ENCODE measurements around the gene SLC7A5.

SLC7A5 gene

DNA sequence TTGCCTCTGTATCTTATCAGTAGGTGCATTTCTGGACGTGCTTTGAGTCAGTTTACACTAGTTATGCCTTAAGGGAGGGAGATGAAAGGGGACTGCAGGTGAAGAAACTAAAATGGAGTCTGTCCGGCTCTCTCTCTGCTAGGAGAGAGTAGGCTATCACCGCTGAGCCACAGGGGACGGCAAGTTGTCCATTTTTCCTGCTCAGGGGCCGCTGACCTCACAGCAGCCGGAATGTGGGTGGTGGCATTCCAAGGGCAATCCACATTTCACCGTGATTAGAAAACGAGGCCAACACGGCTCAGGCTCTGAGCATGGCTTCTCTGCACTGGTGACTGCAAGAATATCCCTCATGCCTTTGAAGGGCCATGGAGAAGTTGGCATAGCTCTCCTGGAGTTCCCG, 84.5 kb downstream of the SLC7A5 start:
- POLR2A ChIA-PET = no interaction called here

DNA sequence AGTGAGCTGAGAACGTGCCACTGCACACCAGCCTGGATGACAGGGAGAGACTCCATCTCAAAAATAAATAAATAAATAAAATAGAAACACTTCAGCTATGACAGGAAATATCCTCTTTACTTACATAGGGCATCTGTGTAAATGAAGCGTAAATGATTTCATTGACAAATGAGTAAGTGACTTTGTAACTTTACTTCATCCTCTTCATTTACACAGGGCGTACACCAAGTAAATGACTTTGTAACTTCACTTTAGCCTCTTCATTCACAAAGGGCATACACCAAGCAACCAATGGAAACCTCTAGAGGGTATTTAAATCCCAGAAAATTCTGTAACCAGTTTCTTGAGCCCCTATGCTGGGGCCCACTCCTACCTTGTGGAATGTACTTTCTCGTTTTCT, 87.3 kb downstream of the SLC7A5 start:
- H3K36me3 ChIP-seq (ENCODE audit: control insufficient read depth in 2 of 2, insufficient read depth in 1 of 2, low read length in 2 of 2) = no peaks in the 10 kb centered on the region
- ChIA-PET POLR2A (interaction anchor here (0.9 to 3.7 kb wide), 2 partner anchors 9 to 89 kb away, joined by 3 to 55 read pairs; partner anchors contain the start of gene SLC7A5), CTCF (interaction anchor here (0.7 to 5.2 kb wide), 3 partner anchors 9 to 88 kb away, joined by 5 to 173 read pairs (median 52); partner anchors contain the start of gene SLC7A5)
- H3K4me3 ChIP-seq (ENCODE audit: low read depth, low read length) = no peak overlapping the region
- H3K27ac ChIP-seq (ENCODE audit: extremely low read depth, low read depth, low read length) = no peak overlapping the region
- H3K9me3 ChIP-seq (ENCODE audit: control insufficient read depth, insufficient read depth, low read depth, low read length) = no peaks in the 10 kb centered on the region
- H3K4me1 ChIP-seq (ENCODE audit: control insufficient read depth, insufficient read depth, low read length) = no peaks in the 10 kb centered on the region
- TF ChIP-seq ZNF140 (tag by site-specific recombination; IDR thresholded peaks at IDR 0.05) (no peak), ZNF791 (tag by site-specific recombination; IDR thresholded peaks at IDR 0.05) (no peak), RBAK (tag by site-specific recombination; IDR thresholded peaks at IDR 0.05) (no peak), GLI2 (tag by site-specific recombination; IDR thresholded peaks at IDR 0.05; ENCODE audit: borderline replicate concordance, low read depth) (no peak), ZEB2 (tag by site-specific recombination; IDR thresholded peaks at IDR 0.05) (no peak), ZNF169 (tag by site-specific recombination; IDR thresholded peaks at IDR 0.05) (no peak), ZNF416 (tag by site-specific recombination; IDR thresholded peaks at IDR 0.05) (no peak), HOXD13 (CRISPR knock-in tag; IDR thresholded peaks at IDR 0.05; ENCODE audit: borderline replicate concordance) (no peak)
- TF ChIP-seq, protein P1, sequence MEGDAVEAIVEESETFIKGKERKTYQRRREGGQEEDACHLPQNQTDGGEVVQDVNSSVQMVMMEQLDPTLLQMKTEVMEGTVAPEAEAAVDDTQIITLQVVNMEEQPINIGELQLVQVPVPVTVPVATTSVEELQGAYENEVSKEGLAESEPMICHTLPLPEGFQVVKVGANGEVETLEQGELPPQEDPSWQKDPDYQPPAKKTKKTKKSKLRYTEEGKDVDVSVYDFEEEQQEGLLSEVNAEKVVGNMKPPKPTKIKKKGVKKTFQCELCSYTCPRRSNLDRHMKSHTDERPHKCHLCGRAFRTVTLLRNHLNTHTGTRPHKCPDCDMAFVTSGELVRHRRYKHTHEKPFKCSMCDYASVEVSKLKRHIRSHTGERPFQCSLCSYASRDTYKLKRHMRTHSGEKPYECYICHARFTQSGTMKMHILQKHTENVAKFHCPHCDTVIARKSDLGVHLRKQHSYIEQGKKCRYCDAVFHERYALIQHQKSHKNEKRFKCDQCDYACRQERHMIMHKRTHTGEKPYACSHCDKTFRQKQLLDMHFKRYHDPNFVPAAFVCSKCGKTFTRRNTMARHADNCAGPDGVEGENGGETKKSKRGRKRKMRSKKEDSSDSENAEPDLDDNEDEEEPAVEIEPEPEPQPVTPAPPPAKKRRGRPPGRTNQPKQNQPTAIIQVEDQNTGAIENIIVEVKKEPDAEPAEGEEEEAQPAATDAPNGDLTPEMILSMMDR (tag by site-specific recombination; IDR thresholded peaks at IDR 0.05) = no peak

More for the DNA sequence above, 84.5 kb downstream of the SLC7A5 start:
- CTCF ChIA-PET = interaction anchor here (0.7 kb wide), 1 partner anchor 115 kb away, joined by 3 read pairs; no protein-coding TSS in a partner anchor
- Histone ChIP-seq H3K4me1 (ENCODE audit: control insufficient read depth, insufficient read depth, low read length) (no peaks in the 10 kb centered on the region), H3K4me3 (ENCODE audit: low read depth, low read length) (no peak overlapping the region), H3K27ac (ENCODE audit: extremely low read depth, low read depth, low read length) (no peak overlapping the region), H3K36me3 (ENCODE audit: control insufficient read depth in 2 of 2, insufficient read depth in 1 of 2, low read length in 2 of 2) (no peaks in the 10 kb centered on the region), H3K9me3 (ENCODE audit: control insufficient read depth, insufficient read depth, low read depth, low read length) (no peaks in the 10 kb centered on the region)
- TF ChIP-seq ZNF585B (tag by site-specific recombination; IDR thresholded peaks at IDR 0.05) = no peak
- no peak for TF ChIP-seq ZNF561 (tag by site-specific recombination; IDR thresholded peaks at IDR 0.05; ENCODE audit: borderline replicate concordance)
- TF ChIP-seq, protein P2, sequence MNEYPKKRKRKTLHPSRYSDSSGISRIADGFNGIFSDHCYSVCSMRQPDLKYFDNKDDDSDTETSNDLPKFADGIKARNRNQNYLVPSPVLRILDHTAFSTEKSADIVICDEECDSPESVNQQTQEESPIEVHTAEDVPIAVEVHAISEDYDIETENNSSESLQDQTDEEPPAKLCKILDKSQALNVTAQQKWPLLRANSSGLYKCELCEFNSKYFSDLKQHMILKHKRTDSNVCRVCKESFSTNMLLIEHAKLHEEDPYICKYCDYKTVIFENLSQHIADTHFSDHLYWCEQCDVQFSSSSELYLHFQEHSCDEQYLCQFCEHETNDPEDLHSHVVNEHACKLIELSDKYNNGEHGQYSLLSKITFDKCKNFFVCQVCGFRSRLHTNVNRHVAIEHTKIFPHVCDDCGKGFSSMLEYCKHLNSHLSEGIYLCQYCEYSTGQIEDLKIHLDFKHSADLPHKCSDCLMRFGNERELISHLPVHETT (tag by site-specific recombination; IDR thresholded peaks at IDR 0.05) = no peak
- TF ChIP-seq ZNF2 (tag by site-specific recombination; IDR thresholded peaks at IDR 0.05) = no peak
- TF ChIP-seq BCL11A (tag by site-specific recombination; IDR thresholded peaks at IDR 0.05; ENCODE audit: low read depth) = no peak
- TF ChIP-seq, protein P3, sequence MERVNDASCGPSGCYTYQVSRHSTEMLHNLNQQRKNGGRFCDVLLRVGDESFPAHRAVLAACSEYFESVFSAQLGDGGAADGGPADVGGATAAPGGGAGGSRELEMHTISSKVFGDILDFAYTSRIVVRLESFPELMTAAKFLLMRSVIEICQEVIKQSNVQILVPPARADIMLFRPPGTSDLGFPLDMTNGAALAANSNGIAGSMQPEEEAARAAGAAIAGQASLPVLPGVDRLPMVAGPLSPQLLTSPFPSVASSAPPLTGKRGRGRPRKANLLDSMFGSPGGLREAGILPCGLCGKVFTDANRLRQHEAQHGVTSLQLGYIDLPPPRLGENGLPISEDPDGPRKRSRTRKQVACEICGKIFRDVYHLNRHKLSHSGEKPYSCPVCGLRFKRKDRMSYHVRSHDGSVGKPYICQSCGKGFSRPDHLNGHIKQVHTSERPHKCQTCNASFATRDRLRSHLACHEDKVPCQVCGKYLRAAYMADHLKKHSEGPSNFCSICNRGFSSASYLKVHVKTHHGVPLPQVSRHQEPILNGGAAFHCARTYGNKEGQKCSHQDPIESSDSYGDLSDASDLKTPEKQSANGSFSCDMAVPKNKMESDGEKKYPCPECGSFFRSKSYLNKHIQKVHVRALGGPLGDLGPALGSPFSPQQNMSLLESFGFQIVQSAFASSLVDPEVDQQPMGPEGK (tag by site-specific recombination; IDR thresholded peaks at IDR 0.05) = no peak
- no peak for TF ChIP-seq ZSCAN5A (tag by site-specific recombination; IDR thresholded peaks at IDR 0.05)
- TF ChIP-seq, protein P4, sequence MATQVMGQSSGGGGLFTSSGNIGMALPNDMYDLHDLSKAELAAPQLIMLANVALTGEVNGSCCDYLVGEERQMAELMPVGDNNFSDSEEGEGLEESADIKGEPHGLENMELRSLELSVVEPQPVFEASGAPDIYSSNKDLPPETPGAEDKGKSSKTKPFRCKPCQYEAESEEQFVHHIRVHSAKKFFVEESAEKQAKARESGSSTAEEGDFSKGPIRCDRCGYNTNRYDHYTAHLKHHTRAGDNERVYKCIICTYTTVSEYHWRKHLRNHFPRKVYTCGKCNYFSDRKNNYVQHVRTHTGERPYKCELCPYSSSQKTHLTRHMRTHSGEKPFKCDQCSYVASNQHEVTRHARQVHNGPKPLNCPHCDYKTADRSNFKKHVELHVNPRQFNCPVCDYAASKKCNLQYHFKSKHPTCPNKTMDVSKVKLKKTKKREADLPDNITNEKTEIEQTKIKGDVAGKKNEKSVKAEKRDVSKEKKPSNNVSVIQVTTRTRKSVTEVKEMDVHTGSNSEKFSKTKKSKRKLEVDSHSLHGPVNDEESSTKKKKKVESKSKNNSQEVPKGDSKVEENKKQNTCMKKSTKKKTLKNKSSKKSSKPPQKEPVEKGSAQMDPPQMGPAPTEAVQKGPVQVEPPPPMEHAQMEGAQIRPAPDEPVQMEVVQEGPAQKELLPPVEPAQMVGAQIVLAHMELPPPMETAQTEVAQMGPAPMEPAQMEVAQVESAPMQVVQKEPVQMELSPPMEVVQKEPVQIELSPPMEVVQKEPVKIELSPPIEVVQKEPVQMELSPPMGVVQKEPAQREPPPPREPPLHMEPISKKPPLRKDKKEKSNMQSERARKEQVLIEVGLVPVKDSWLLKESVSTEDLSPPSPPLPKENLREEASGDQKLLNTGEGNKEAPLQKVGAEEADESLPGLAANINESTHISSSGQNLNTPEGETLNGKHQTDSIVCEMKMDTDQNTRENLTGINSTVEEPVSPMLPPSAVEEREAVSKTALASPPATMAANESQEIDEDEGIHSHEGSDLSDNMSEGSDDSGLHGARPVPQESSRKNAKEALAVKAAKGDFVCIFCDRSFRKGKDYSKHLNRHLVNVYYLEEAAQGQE (tag by site-specific recombination; IDR thresholded peaks at IDR 0.05) = no peak
- TF ChIP-seq ZNF843 (tag by site-specific recombination; IDR thresholded peaks at IDR 0.05) = no peak
- no peak for TF ChIP-seq KLF7 (tag by site-specific recombination; IDR thresholded peaks at IDR 0.05; ENCODE audit: borderline replicate concordance)
- no peak for TF ChIP-seq ZNF266 (tag by site-specific recombination; IDR thresholded peaks at IDR 0.05; ENCODE audit: low read depth)
- TF ChIP-seq, protein P5, sequence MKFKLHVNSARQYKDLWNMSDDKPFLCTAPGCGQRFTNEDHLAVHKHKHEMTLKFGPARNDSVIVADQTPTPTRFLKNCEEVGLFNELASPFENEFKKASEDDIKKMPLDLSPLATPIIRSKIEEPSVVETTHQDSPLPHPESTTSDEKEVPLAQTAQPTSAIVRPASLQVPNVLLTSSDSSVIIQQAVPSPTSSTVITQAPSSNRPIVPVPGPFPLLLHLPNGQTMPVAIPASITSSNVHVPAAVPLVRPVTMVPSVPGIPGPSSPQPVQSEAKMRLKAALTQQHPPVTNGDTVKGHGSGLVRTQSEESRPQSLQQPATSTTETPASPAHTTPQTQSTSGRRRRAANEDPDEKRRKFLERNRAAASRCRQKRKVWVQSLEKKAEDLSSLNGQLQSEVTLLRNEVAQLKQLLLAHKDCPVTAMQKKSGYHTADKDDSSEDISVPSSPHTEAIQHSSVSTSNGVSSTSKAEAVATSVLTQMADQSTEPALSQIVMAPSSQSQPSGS (tag by site-specific recombination; IDR thresholded peaks at IDR 0.05; ENCODE audit: low read depth) = no peak
